Type B pancreatic cell (in vitro differentiated cells): ENCODE results near the gene BBX. TPM values are rescaled to one million over a fixed set of nuclear protein-coding genes. Genes with fewer than 3 reads are reported as not detected.

Source experiments
- DNase-seq: peaks from one replicate; pipeline ENCODE4 v3.0.0; 2021; ENCODE audit warnings: mixed read lengths; ENCODE audit not compliant: unreplicated experiment; ENCODE audit errors: extremely low spot score
- H3K27ac Mint-ChIP-seq: 2 replicates; pipeline ENCODE4 v1.8.0; 2021; ENCODE audit warnings: mild to moderate bottlenecking, mixed read lengths
- H3K27me3 Mint-ChIP-seq: 2 replicates; pipeline ENCODE4 v1.8.0; 2021; ENCODE audit warnings: mixed read lengths
- H3K36me3 Mint-ChIP-seq: 2 replicates; pipeline ENCODE4 v1.8.0; 2021; ENCODE audit warnings: mixed read lengths
- H3K4me1 Mint-ChIP-seq: one replicate; pipeline ENCODE4 v1.8.0; 2021; ENCODE audit warnings: mixed read lengths; ENCODE audit not compliant: unreplicated experiment
- H3K4me3 Mint-ChIP-seq: 2 replicates; pipeline ENCODE4 v1.8.0; 2021; ENCODE audit warnings: mild to moderate bottlenecking, mixed read lengths
- H3K9me3 Mint-ChIP-seq: 2 replicates; pipeline ENCODE4 v1.8.0; 2021; ENCODE audit warnings: mixed read lengths
- CTCF ChIP-seq: fragments of 200-600 bp; sonication (generic); conservative IDR thresholded peaks from 2 replicates; pipeline ENCODE4 v1.5.0; 2021; ENCODE audit warnings: antibody characterized with exemption, mild to moderate bottlenecking
- total RNA-seq: library from RNA; stranded (reverse); gene quantifications from 2 replicates; pipeline ENCODE4 v1.2.1, GENCODE V29; 2021; ENCODE audit warnings: low replicate concordance

BBX gene
- total RNA-seq, 1 donor from 2014 or later: 52.8 TPM

- H3K27ac Mint-ChIP-seq: no peak overlapping the region
- no peaks in the 10 kb centered on the region for H3K27me3 Mint-ChIP-seq
- H3K4me1 Mint-ChIP-seq: peaks cover 15% of the 10 kb centered on the region
- no peak overlapping the region for H3K4me3 Mint-ChIP-seq
- TF ChIP-seq CTCF: no peak
- H3K36me3 Mint-ChIP-seq: peaks cover 9% of the 10 kb centered on the region
- no peaks in the 10 kb centered on the region for H3K9me3 Mint-ChIP-seq
- DNase-seq: no peak
Observed at GRCh38 chr3:107578091-107578490, 55.3 kb downstream of the BBX start.

GRCh38 chr3:107578523-107578922, 55.8 kb downstream of the BBX start:
- H3K36me3 Mint-ChIP-seq: peaks cover 9% of the 10 kb centered on the region
- H3K9me3 Mint-ChIP-seq: no peaks in the 10 kb centered on the region
- TF ChIP-seq CTCF: no peak
- no peaks in the 10 kb centered on the region for H3K27me3 Mint-ChIP-seq
- DNase-seq: no peak
- H3K4me3 Mint-ChIP-seq: no peak overlapping the region
- H3K27ac Mint-ChIP-seq: no peak overlapping the region
- peaks cover 15% of the 10 kb centered on the region for H3K4me1 Mint-ChIP-seq

- H3K27ac Mint-ChIP-seq: no peak overlapping the region
- H3K4me1 Mint-ChIP-seq: peaks cover 15% of the 10 kb centered on the region
- DNase-seq: no peak
- no peaks in the 10 kb centered on the region for H3K9me3 Mint-ChIP-seq
- no peaks in the 10 kb centered on the region for H3K27me3 Mint-ChIP-seq
- TF ChIP-seq CTCF: no peak
- H3K4me3 Mint-ChIP-seq: no peak overlapping the region
- H3K36me3 Mint-ChIP-seq: peaks cover 9% of the 10 kb centered on the region
Observed at GRCh38 chr3:107579371-107579770, 56.6 kb downstream of the BBX start.

GRCh38 chr3:107581230-107581629, 58.5 kb downstream of the BBX start:
- Mint-ChIP-seq H3K4me3 (no peak overlapping the region), H3K27ac (no peak overlapping the region), H3K4me1 (peaks cover 15% of the 10 kb centered on the region), H3K36me3 (peaks cover 9% of the 10 kb centered on the region), H3K27me3 (no peaks in the 10 kb centered on the region), H3K9me3 (no peaks in the 10 kb centered on the region)
- TF ChIP-seq CTCF: no peak
- DNase-seq: no peak

GRCh38 chr3:107588217-107588616, 65.5 kb downstream of the BBX start:
- H3K36me3 Mint-ChIP-seq: peaks cover 3% of the 10 kb centered on the region
- no peak for TF ChIP-seq CTCF
- H3K4me1 Mint-ChIP-seq: peaks cover 5% of the 10 kb centered on the region
- H3K4me3 Mint-ChIP-seq: no peak overlapping the region
- no peak for DNase-seq
- H3K27ac Mint-ChIP-seq: no peak overlapping the region
- no peaks in the 10 kb centered on the region for H3K9me3 Mint-ChIP-seq
- no peaks in the 10 kb centered on the region for H3K27me3 Mint-ChIP-seq

- Mint-ChIP-seq H3K27ac (no peak overlapping the region), H3K36me3 (peaks cover 3% of the 10 kb centered on the region), H3K4me1 (peaks cover 16% of the 10 kb centered on the region), H3K9me3 (no peaks in the 10 kb centered on the region), H3K4me3 (no peak overlapping the region), H3K27me3 (no peaks in the 10 kb centered on the region)
- no peak for DNase-seq
- TF ChIP-seq CTCF: no peak
Observed at GRCh38 chr3:107589454-107589853, 66.7 kb downstream of the BBX start.
